GM18867 (cell line): ENCODE results near the gene RAB11A.
A peak's percentile ranks its signal among the peaks of the same experiment; 100 is the strongest.

Experiments
- ATAC-seq: cut with Tn5 transposase; IDR thresholded peaks from one replicate; pipeline ENCODE4 v1.9.1; 2021; ENCODE audit warnings: mild to moderate bottlenecking, moderate library complexity; ENCODE audit not compliant: unreplicated experiment

RAB11A gene

DNA sequence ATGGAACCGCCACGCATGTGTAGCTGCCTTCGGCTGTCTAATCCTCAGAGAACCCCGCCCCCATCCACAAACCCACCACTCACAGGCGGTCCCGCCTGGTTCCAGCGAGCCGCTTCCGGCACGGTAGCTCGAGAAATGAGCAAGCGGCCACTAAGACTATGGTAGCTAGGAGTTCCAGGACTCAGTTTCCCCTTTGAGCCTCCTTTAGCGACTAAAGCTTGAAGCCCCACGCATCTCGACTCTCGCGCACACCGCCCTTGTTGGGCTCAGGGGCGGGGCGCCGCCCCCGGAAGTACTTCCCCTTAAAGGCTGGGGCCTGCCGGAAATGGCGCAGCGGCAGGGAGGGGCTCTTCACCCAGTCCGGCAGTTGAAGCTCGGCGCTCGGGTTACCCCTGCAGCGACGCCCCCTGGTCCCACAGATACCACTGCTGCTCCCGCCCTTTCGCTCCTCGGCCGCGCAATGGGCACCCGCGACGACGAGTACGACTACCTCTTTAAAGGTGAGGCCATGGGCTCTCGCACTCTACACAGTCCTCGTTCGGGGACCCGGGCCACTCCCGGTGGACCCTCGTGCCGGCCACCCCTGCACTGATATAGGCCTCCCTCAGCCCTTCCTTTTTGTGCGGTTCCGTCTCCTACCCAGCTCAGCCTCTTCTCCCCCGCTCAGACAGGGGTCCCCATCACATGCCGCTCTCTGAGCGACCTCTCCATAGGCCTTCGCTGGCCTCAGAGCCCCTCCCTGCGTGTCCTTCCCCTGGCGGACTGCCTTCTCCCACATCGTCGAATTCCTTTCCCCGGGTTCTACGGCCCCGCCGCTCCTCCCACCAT lies at the start of gene RAB11A:
TSS of gene RAB11A (plus strand) at position 366 of the 828 bp plus-strand sequence. CDS start at position 461, 95 bp downstream.
- ATAC-seq = peak; percentile 90

DNA sequence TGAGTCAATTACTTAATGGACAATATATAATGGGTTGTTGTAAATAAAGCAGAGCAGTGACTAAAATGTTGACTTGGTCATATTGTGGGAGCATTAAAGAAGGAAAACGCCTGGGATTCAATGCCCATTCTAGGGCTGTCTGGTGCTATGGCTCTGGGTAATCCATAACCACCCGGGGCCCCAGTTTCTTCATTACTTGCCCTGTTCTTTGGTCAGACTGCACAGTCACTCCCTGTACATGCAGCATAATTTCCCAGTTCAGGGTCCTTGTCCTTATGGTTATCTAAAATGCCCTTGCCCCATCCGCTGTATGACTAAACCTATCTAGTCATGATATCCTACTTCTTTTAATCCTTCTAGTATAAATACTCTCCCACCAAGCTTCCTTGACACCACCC lies 49.7 kb upstream of the RAB11A start:
- no peak for ATAC-seq

- ATAC-seq = no peak
Observed at GRCh38 chr15:65821070-65821469, 48.2 kb upstream of the RAB11A start.

DNA sequence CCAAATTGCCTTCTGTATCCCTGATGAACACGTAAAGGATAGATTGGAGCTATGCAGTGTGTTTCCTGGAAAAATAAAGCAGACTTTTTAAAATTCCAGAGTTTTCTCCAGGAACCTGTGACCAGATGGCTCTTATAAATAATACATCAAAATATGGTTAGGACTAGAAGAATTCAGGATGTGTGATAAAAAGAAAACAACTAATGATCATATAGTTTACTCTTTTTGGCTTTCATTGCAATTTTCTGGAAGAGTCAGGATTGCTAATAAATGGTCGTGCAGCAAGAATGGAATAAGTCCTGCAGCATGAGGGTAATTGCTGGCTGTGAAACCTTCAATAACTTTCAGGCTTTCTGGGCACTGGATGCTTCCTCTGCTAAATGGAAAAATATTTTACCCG lies 47.0 kb upstream of the RAB11A start:
- no peak for ATAC-seq

GRCh38 chr15:65824031-65824743 lies 45.1 kb upstream of the RAB11A start:
- no peak for ATAC-seq

DNA sequence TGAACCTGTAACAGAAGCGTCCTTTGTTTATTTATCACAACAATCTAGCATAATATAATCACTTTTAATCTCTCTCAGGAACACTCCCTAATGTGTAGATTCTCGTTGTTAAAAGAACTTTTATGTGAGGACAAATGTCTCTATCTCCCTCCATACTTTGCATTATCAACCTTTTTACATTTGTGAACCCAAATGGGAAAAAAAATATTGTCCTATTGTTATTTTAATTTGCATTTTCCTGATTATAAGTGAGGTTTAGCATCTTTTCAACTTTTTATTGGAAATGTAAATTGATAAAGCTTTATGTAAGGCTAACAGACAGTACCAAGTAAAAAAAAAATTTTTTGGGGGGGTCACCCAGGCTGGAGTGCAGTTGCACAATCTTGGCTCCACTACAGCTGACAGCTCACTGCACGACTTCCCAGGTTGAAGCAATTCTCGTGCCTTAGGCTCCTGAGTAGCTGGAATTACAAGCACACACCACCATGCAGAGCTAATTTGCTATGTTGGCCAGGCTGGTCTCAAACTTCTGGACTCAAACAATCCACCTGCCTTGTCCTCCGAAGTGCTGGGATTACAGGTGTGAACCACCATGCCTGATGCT lies 44.2 kb upstream of the RAB11A start:
- no peak for ATAC-seq

- ATAC-seq = no peak
Observed at GRCh38 chr15:65827065-65827464, 42.2 kb upstream of the RAB11A start.

DNA sequence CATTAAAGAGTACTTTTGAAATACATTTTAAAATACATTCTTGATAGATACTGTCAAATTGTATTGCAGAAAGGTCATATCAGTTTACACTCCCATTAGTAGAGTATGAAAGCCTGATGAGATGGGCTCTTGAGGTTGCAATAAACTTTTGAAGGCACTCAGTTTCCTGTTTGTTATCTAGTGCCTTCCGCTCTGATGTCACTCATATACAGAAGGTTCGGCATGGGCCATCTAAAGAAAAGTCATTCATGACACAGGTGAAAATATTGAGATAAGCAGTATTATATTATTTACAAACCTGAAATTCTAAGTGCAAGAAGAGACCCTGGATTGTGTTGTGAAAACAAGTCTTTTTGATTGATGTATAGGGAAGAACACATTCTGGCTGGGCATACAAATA lies 40.7 kb upstream of the RAB11A start:
- no peak for ATAC-seq

DNA sequence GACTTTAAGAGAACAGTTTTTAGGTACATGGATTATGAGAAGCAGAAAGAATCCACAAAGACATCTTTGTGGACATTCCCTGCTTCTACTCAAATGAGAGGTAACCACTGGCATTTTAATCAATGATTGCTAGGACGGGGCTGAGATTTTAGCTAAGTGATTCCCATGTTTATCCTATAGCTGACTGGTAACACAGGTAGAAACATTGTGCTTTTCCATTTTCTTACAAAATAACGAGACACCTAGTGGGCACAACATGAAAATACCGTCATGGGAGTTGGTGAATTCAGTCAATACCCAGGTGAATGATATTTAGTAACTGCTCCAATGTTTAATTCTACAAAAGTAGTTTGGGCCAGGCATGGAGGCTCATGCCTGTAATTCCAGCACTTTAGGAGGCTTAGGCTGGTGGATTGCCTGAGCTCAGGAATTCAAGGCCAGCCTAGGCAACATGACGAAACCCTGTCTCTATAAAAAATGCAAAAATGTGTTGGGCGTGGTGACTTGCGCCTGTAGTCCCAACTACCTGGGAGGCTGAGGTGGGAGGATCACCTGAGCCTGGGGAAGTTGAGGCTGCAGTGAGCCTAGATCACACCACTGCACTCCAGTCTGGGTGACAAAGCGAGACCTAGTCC lies 40.0 kb upstream of the RAB11A start:
- ATAC-seq = no peak

DNA sequence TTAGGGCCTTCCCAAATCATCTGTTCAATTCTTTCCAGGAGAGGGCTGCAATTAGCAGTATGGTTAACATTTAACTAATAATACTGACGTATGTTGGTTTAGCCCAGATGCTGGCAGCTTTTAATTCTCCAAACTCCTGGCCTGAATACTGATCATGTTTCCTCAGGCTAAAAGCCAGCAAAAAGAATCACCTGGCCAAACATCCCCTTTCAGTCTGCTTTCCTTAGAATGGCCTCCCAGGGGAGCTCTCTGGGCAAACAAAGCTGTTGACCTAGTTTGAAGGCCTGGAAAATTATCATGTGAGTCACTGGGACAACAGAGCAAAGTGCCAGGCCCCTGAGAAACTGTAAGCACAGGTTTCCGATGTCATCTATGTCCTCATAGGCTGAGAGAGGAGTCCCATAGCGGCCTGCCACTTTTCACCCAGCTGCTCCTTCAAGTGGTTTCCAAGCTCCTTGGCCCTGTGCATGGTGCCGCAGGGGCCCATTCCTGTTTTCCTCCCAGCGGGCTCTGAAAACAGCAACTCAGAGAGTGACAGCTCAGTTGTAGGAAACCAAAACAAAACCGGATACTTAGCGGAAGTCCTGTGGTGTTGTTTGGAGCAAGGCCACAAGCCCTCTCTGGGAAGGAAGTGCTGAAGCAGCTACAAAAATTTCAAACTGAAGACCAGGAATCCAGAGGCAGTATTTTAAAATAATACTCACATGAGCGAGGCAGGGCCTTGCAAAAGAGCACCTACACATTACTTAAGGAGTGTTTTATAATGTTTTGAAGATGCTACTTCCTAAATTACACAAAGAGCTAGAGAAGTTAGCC lies 36.5 kb upstream of the RAB11A start:
- ATAC-seq = no peak

GRCh38 chr15:65833501-65834205 lies 35.6 kb upstream of the RAB11A start:
- ATAC-seq = no peak

GRCh38 chr15:65834603-65835282 lies 34.5 kb upstream of the RAB11A start:
- ATAC-seq = no peak

- ATAC-seq = no peak
Observed at GRCh38 chr15:65835447-65835846, 33.8 kb upstream of the RAB11A start.

- ATAC-seq = no peak
Observed at GRCh38 chr15:65836665-65837064, 32.6 kb upstream of the RAB11A start.

DNA sequence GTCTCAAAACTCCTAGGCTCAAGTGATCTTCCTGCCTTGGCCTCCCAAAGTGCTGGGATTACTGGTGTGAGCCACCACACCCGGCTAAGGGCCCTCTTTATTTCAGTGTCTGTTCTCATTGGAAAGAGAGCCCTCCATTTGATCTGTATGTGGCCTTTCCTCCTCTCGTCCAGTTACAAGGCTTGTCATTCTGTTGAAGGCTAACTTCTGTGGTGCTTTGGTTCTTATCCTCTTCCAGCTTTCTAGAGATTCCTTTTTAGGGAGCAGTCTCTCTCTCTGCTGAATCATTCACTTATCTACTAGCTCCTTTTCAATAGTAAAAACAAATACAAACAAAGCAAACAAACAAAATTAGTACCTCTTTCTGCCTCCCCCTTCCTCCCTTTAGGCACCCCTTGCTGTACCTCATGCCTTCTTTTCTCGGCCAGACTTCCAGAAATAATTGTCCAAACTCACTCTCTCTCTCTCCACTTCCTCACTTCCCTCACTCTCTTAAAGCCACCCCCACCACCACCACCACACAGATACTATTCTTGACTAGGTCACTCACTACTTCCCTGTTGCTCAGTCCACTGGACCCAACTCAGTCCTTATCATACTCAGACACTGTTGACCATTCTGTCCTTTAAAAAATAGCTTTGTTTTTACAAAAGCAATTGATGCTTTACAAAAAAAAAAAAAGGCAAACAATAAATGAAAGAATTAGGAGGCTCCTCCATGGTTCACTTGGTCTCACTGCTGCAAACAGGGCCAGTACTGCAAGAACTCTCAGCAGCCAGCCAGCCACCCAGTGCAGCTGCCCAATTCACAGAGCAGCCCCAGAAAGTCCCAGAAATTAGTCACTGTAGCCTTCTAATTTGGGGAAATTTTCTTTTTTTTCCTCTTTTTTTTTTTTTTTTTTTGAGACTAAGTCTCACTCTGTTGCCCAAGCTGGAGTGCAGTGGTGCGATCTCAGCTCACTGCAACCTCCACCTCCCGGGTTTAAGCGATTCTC lies 31.7 kb upstream of the RAB11A start:
- no peak for ATAC-seq

DNA sequence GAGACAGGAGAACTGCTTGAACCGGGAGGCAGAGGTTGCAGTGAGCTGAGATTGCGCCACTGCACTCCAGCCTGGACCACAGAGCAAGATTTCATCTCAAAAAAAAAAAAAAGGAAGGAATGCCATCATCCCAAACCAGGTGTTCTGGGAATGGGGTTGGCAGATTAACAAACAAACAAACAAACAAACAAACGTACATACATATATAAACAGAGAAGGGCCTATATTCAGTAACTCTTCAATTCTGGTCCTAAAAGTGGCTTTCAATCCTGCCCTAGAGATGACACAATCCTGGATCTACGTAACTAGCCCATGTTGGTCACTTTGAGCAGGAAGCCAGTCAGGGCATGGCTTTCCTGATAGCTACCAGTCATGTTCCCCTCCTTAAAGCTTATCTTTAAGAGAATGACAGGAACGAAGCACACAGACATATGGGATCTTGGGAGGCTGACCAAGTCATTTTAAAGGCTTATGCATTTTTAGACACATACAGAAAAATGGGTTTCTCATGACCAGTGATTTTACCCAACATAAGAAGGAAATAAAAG lies 29.9 kb upstream of the RAB11A start:
- ATAC-seq = no peak

DNA sequence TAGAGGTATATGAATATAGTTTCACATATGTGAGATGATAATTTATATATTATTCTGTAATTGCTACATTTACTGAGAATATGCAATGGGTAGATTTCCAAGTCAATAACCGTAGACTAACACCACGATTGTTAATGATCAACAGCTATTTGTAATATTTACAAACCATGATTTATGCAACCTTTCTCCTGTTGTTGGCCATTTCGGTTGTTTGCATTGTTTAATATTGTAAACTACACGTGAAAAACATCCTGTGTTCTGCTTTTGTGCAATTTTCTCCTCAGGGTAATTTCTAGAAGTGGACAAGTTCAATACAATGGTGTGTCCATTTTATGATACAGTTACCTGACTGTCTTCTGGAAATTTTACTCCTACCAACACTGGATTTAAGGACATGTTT lies 29.3 kb upstream of the RAB11A start:
- ATAC-seq = no peak
